GM21786 (cell line): ENCODE data around the gene MYO18B.

Experiments
- ATAC-seq: cut with Tn5 transposase; IDR thresholded peaks from one replicate; pipeline ENCODE4 v1.9.1; 2021; ENCODE audit not compliant: unreplicated experiment

MYO18B gene

GRCh38 chr22:25711491-25711890 lies 30.5 kb upstream of the MYO18B start:
- ATAC-seq, result no peak

GRCh38 chr22:25712661-25713400 lies 29.2 kb upstream of the MYO18B start:
- ATAC-seq, result no peak

- no peak for ATAC-seq
These were observed 27.9 kb upstream of the MYO18B start for GRCh38 chr22:25714070-25714469.

- no peak for ATAC-seq
These were observed 27.2 kb upstream of the MYO18B start for GRCh38 chr22:25714739-25715138.

GRCh38 chr22:25716637-25717036 lies 25.4 kb upstream of the MYO18B start:
- no peak for ATAC-seq

GRCh38 chr22:25718135-25718840 lies 23.7 kb upstream of the MYO18B start:
- no peak for ATAC-seq

- ATAC-seq, result no peak
These were observed 19.8 kb upstream of the MYO18B start for GRCh38 chr22:25722223-25722622.

- no peak for ATAC-seq
These were observed 19.4 kb upstream of the MYO18B start for GRCh38 chr22:25722626-25723025.

GRCh38 chr22:25726241-25726640 lies 15.7 kb upstream of the MYO18B start:
- no peak for ATAC-seq

GRCh38 chr22:25728071-25728470 lies 13.9 kb upstream of the MYO18B start:
- no peak for ATAC-seq

- no peak for ATAC-seq
These were observed 12.7 kb upstream of the MYO18B start for GRCh38 chr22:25729016-25729995.

- ATAC-seq, result no peak
These were observed 6.3 kb upstream of the MYO18B start for GRCh38 chr22:25735650-25736049.

GRCh38 chr22:25736378-25737011 lies 5.5 kb upstream of the MYO18B start:
- ATAC-seq, result no peak

GRCh38 chr22:25739659-25740344 lies 2.2 kb upstream of the MYO18B start:
- ATAC-seq, result no peak

GRCh38 chr22:25742918-25743708 lies 1.1 kb downstream of the MYO18B start:
- no peak for ATAC-seq

- no peak for ATAC-seq
These were observed 2.7 kb downstream of the MYO18B start for GRCh38 chr22:25744694-25745093.

GRCh38 chr22:25745341-25746011 lies 3.5 kb downstream of the MYO18B start:
- ATAC-seq, result no peak

GRCh38 chr22:25746012-25746373 lies 4.0 kb downstream of the MYO18B start:
- no peak for ATAC-seq
